HCT116 (cell line): ENCODE data around the gene NTRK3. TPM values are rescaled to one million over a fixed set of nuclear protein-coding genes. Genes with fewer than 3 reads are reported as not detected.

Source experiments
- ATAC-seq: fragments of 200-7000 bp; cut with Tn5 transposase; 2 replicates; pipeline ENCODE4 v1.9.1; 2020; ENCODE audit warnings: mild to moderate bottlenecking, moderate library complexity
- BruUV-seq: library from RNA; stranded (reverse); fragments of 400-500 nt; replicated peaks from 2 replicates; lab custom pipeline; 2021; lab: Mats Ljungman, UMichigan
- CTCF ChIA-PET: fragments of 300-600 bp; sonication (Branson Sonifier 250); formaldehyde crosslinking; loops from one replicate; lab custom pipeline; 2021; ENCODE audit warnings: antibody characterized with exemption; lab: Charles Lee
- POLR2A ChIA-PET: fragments of 300-600, 350-600 bp; sonication (Branson Sonifier 250); formaldehyde crosslinking; loops from one replicate; lab custom pipeline; 2021; ENCODE audit warnings: antibody characterized with exemption; lab: Charles Lee
- RAD21 ChIA-PET, 2 experiments: fragments of 300-600 bp; sonication (Branson Sonifier 250); formaldehyde crosslinking; loops; one replicate each; lab custom pipeline; 2023; ENCODE audit warnings: low total read pairs in 2 of 2; ENCODE audit not compliant: uncharacterized antibody in 2 of 2, unreplicated experiment in 2 of 2, low non-redundant PET in 1 of 2; lab: Charles Lee
- DNase-seq: peaks from one replicate; pipeline ENCODE4 v3.0.0-alpha.2; 2010; ENCODE audit warnings: low read depth, low spot score
- H2AFZ ChIP-seq: fragments of 200-600 bp; shearing (Covaris generic), sonication (generic); 2 replicates; pipeline ENCODE4 v1.6.1; 2017; ENCODE audit warnings: low read depth, mixed run types, mixed read lengths, antibody characterized with exemption, low read length; ENCODE audit not compliant: poor library complexity, severe bottlenecking
- H3K27ac ChIP-seq: 2 replicates; pipeline ENCODE4 v1.5.1; 2012; ENCODE audit warnings: low read depth, low read length
- H3K27me3 ChIP-seq: fragments of 200-600 bp; sonication (generic); 2 replicates; pipeline ENCODE4 v1.6.1; 2016; ENCODE audit warnings: mixed run types, low read length, mixed read lengths; ENCODE audit not compliant: insufficient read depth
- H3K36me3 ChIP-seq, 2 experiments: fragments of 200-500 bp in 1 of 2; fragments of 200-600 bp in 1 of 2; sonication (Bioruptor generic) in 1 of 2; sonication (generic) in 1 of 2; 2 replicates each; pipeline versions ENCODE4 v1.5.1 to v1.6.1; 2014 to 2016; ENCODE audit warnings: low read length in 2 of 2, inconsistent platforms in 1 of 2, mixed read lengths in 1 of 2, mixed run types in 1 of 2; ENCODE audit not compliant: insufficient read depth in 2 of 2, control insufficient read depth in 1 of 2
- H3K4me1 ChIP-seq, 2 experiments: fragments of 200-600 bp in 1 of 2; sonication (generic) in 1 of 2; 2 replicates each; pipeline versions ENCODE4 v1.5.1 to v1.6.1; 2012 to 2017; ENCODE audit warnings: low read length in 2 of 2, inconsistent platforms in 1 of 2, mild to moderate bottlenecking in 1 of 2, mixed read lengths in 1 of 2, mixed run types in 1 of 2, moderate library complexity in 1 of 2; ENCODE audit not compliant: insufficient read depth in 2 of 2, control insufficient read depth in 1 of 2
- H3K4me2 ChIP-seq: fragments of 200-600 bp; sonication (generic); 2 replicates; pipeline ENCODE4 v1.6.1; 2017; ENCODE audit warnings: mixed run types, low read length, mixed read lengths
- H3K4me3 ChIP-seq, 2 experiments: fragments of 200-600 bp in 1 of 2; sonication (generic) in 1 of 2; replicated peaks in 1 of 2; 2 replicates each; pipeline ENCODE4 v1.5.1; 2011 to 2016; ENCODE audit warnings: low read length in 2 of 2, control low read depth in 1 of 2, low read depth in 1 of 2, mild to moderate bottlenecking in 1 of 2, mixed read lengths in 1 of 2, mixed run types in 1 of 2
- H3K79me2 ChIP-seq: fragments of 200-600 bp; sonication (generic); 2 replicates; pipeline ENCODE4 v1.6.1; 2017; ENCODE audit warnings: mild to moderate bottlenecking, mixed run types, low read length, moderate library complexity, mixed read lengths; ENCODE audit not compliant: insufficient read depth
- H3K9ac ChIP-seq: fragments of 200-600 bp; sonication (generic); 2 replicates; pipeline ENCODE4 v1.6.1; 2016; ENCODE audit warnings: low read length, mixed read lengths
- H3K9me2 ChIP-seq: fragments of 200-600 bp; sonication (generic), shearing (Covaris generic); 2 replicates; pipeline ENCODE4 v1.6.1; 2017; ENCODE audit warnings: mixed run types, mild to moderate bottlenecking, moderate library complexity; ENCODE audit not compliant: insufficient read depth
- H3K9me3 ChIP-seq, 2 experiments: fragments of 200-500 bp in 1 of 2; fragments of 200-600 bp in 1 of 2; sonication (Bioruptor generic) in 1 of 2; sonication (generic) in 1 of 2; 2 replicates each; pipeline ENCODE4 v1.6.1; 2014 to 2017; ENCODE audit warnings: low read length in 2 of 2, mixed read lengths in 2 of 2, inconsistent platforms in 1 of 2, low read depth in 1 of 2, mild to moderate bottlenecking in 1 of 2, mixed run types in 1 of 2, moderate library complexity in 1 of 2; ENCODE audit not compliant: control insufficient read depth in 1 of 2, insufficient read depth in 1 of 2
- H4K20me1 ChIP-seq: fragments of 200-600 bp; sonication (generic), shearing (Covaris generic); 2 replicates; pipeline ENCODE4 v1.6.1; 2017; ENCODE audit warnings: mixed run types, mild to moderate bottlenecking, moderate library complexity; ENCODE audit not compliant: insufficient read depth
- CBX3 ChIP-seq: IDR thresholded peaks from 2 replicates; pipeline ENCODE4 v1.6.1; 2012; ENCODE audit warnings: low read depth
- CEBPB ChIP-seq: IDR thresholded peaks from 2 replicates; pipeline ENCODE4 v1.6.1; 2012; ENCODE audit warnings: low read depth
- SRF ChIP-seq: IDR thresholded peaks from 2 replicates; pipeline ENCODE4 v1.6.1; 2012; ENCODE audit warnings: low read depth
- ZFX ChIP-seq: fragments of 450-650 bp; IDR thresholded peaks from 2 replicates; pipeline ENCODE4 v1.6.1; 2017
- intact Hi-C: fragments of 100-400 bp; cut with micrococcal nuclease; formaldehyde crosslinking; loops from 2 replicates; pipeline ENCODE4 v1.10.0; 2022
- total RNA-seq: library from RNA; stranded (reverse); gene quantifications from one replicate; pipeline ENCODE4 v1.2.1, GENCODE V29; 2021; ENCODE audit not compliant: unreplicated experiment

NTRK3 gene
- total RNA-seq, 1 experiment from 2014 or later: not detected

- ATAC-seq (no peak), DNase-seq (no peak)
- POLR2A ChIA-PET: no interaction called here
- H3K27me3 ChIP-seq: no peaks in the 10 kb centered on the region
- H3K4me1 ChIP-seq: no peaks in the 10 kb centered on the region
- H4K20me1 ChIP-seq: no peaks in the 10 kb centered on the region
- BruUV-seq: no TSS peak
- H2AFZ ChIP-seq: no peak overlapping the region
- H3K9ac ChIP-seq: no peak overlapping the region
- CTCF ChIA-PET: no interaction called here
- H3K36me3 ChIP-seq: no peaks in the 10 kb centered on the region
- H3K9me3 ChIP-seq: no peaks in the 10 kb centered on the region; a peak in 1 of 4 replicates
- intact Hi-C loops: no loop called here
- RAD21 ChIA-PET: no interaction called here
- no peaks in the 10 kb centered on the region for H3K79me2 ChIP-seq
- no peak overlapping the region for H3K4me2 ChIP-seq
- no peaks in the 10 kb centered on the region for H3K9me2 ChIP-seq
- no peak for TF ChIP-seq SRF
- no peak for TF ChIP-seq ZFX
- no peak for TF ChIP-seq CBX3
- H3K27ac ChIP-seq: no peak overlapping the region
- no peak overlapping the region for H3K4me3 ChIP-seq
Measured at GRCh38 chr15:88004399-88004798, 252.1 kb downstream of the NTRK3 start.

GRCh38 chr15:88003541-88004327 is 252.8 kb downstream of the NTRK3 start:
- Histone ChIP-seq H3K9ac (no peak overlapping the region), H4K20me1 (no peaks in the 10 kb centered on the region), H3K27me3 (no peaks in the 10 kb centered on the region), H3K9me2 (no peaks in the 10 kb centered on the region), H3K9me3 (no peaks in the 10 kb centered on the region; a peak in 1 of 4 replicates), H3K4me2 (no peak overlapping the region), H3K4me1 (no peaks in the 10 kb centered on the region), H3K27ac (no peak overlapping the region), H2AFZ (no peak overlapping the region), H3K79me2 (no peaks in the 10 kb centered on the region), H3K36me3 (no peaks in the 10 kb centered on the region), H3K4me3 (no peak overlapping the region)
- ATAC-seq: no peak
- intact Hi-C loops: no loop called here
- no peak for TF ChIP-seq CEBPB
- ChIA-PET RAD21 (no interaction called here), POLR2A (no interaction called here), CTCF (no interaction called here)
- no peak for DNase-seq
- no TSS peak for BruUV-seq
